Endothelial cell of umbilical vein (primary cell): ENCODE results near the gene GIMAP1. TPM values are rescaled to one million over a fixed set of nuclear protein-coding genes. Genes with fewer than 3 reads are reported as not detected.

Experiments used
- BruUV-seq: library from RNA; stranded (reverse); fragments of 400-500 nt; replicated peaks from 2 replicates; lab custom pipeline; 2021; lab: Mats Ljungman, UMichigan
- CTCF ChIA-PET: fragments of 300-600, 350-600 bp; sonication (Branson Sonifier 250); formaldehyde crosslinking; loops from one replicate; lab custom pipeline; 2021; ENCODE audit warnings: antibody characterized with exemption, inconsistent platforms; lab: Charles Lee
- POLR2A ChIA-PET: fragments of 300-600, 350-600 bp; sonication (Branson Sonifier 250); formaldehyde crosslinking; loops from one replicate; lab custom pipeline; 2021; ENCODE audit warnings: antibody characterized with exemption, inconsistent platforms; lab: Charles Lee
- DNase-seq: peaks from one replicate; pipeline ENCODE4 v3.0.0-alpha.2; 2011; ENCODE audit warnings: low read depth, low spot score
- FAIRE-seq: peaks from 2 replicates; lab custom pipeline; 2011; peaks lifted over from hg19 to GRCh38; lab: Jason Lieb, UNC
- H2AFZ ChIP-seq: 2 replicates; pipeline ENCODE4 v1.6.0; 2012; ENCODE audit warnings: low read depth, low read length, control low read depth, inconsistent platforms
- H3K27ac ChIP-seq: 2 replicates; pipeline ENCODE4 v1.5.1; 2011; ENCODE audit warnings: low read depth, mild to moderate bottlenecking, control low read depth, low read length, moderate library complexity; ENCODE audit not compliant: insufficient read depth
- H3K27me3 ChIP-seq, 2 experiments: 2 replicates each; pipeline versions ENCODE4 v1.6.0 to v1.6.1; 2011; ENCODE audit warnings: low read length in 2 of 2, mixed read lengths in 1 of 2; ENCODE audit not compliant: control insufficient read depth in 2 of 2, insufficient read depth in 2 of 2
- H3K36me3 ChIP-seq, 2 experiments: 2 replicates in 1 of 2; 3 replicates in 1 of 2; pipeline ENCODE4 v1.5.1; 2011; ENCODE audit warnings: low read length in 2 of 2, mild to moderate bottlenecking in 1 of 2, moderate library complexity in 1 of 2; ENCODE audit not compliant: control insufficient read depth in 2 of 2, insufficient read depth in 2 of 2; ENCODE audit errors: extremely low read depth in 1 of 2
- H3K4me1 ChIP-seq: 3 replicates; pipeline ENCODE4 v1.5.1; 2011; ENCODE audit warnings: mild to moderate bottlenecking, low read length; ENCODE audit not compliant: control insufficient read depth, insufficient read depth; ENCODE audit errors: extremely low read depth
- H3K4me2 ChIP-seq: 2 replicates; pipeline ENCODE4 v1.6.1; 2011; ENCODE audit warnings: low read length, control low read depth, mixed read lengths; ENCODE audit not compliant: insufficient read depth
- H3K4me3 ChIP-seq, 3 experiments: fragments of 200-600 bp in 1 of 3; sonication (generic), shearing (Covaris generic) in 1 of 3; replicated peaks in 1 of 3; 2 replicates each; pipeline ENCODE4 v1.5.1; 2011 to 2016; ENCODE audit warnings: control low read depth in 3 of 3, low read length in 3 of 3, mild to moderate bottlenecking in 2 of 3, inconsistent platforms in 1 of 3, low read depth in 1 of 3, moderate library complexity in 1 of 3; ENCODE audit not compliant: insufficient read depth in 1 of 3
- H3K79me2 ChIP-seq: 2 replicates; pipeline ENCODE4 v1.6.0; 2012; ENCODE audit warnings: low read length, inconsistent platforms; ENCODE audit not compliant: control insufficient read depth, insufficient read depth
- H3K9ac ChIP-seq: replicated peaks from 2 replicates; pipeline ENCODE3; 2011; ENCODE audit warnings: low read length, control low read depth; ENCODE audit not compliant: insufficient read depth; ENCODE audit errors: extremely low read depth
- H3K9me1 ChIP-seq: replicated peaks from 3 replicates; pipeline ENCODE4 v1.6.0; 2011; ENCODE audit warnings: mild to moderate bottlenecking, low read length; ENCODE audit not compliant: control insufficient read depth, insufficient read depth; ENCODE audit errors: extremely low read depth
- H3K9me3 ChIP-seq: replicated peaks from 2 replicates; pipeline ENCODE4 v1.5.1; 2012; ENCODE audit warnings: low read length, inconsistent platforms; ENCODE audit not compliant: control insufficient read depth, insufficient read depth
- H4K20me1 ChIP-seq: replicated peaks from 2 replicates; pipeline ENCODE3; 2011; ENCODE audit warnings: mild to moderate bottlenecking, low read length; ENCODE audit not compliant: control insufficient read depth, insufficient read depth; ENCODE audit errors: extremely low read depth
- EZH2 ChIP-seq: IDR thresholded peaks from 2 replicates; pipeline ENCODE4 v1.6.1; 2012; ENCODE audit warnings: borderline replicate concordance, low read depth, mild to moderate bottlenecking, moderate library complexity, low read length, inconsistent platforms; ENCODE audit not compliant: severe bottlenecking
- GATA2 ChIP-seq: IDR thresholded peaks from 2 replicates; pipeline ENCODE4 v1.7.0; 2011; ENCODE audit warnings: low read depth, mild to moderate bottlenecking, moderate library complexity, mixed read lengths, low read length; ENCODE audit not compliant: insufficient read length, insufficient read depth
- JUN ChIP-seq: IDR thresholded peaks from 2 replicates; pipeline ENCODE4 v1.6.1; 2011; ENCODE audit warnings: borderline replicate concordance, low read depth; ENCODE audit not compliant: insufficient read length, insufficient read depth
- MYC ChIP-seq: IDR thresholded peaks from one replicate; pipeline ENCODE4 v1.6.1; 2011; ENCODE audit warnings: mild to moderate bottlenecking, low read depth, low read length
- POLR2A ChIP-seq: IDR thresholded peaks from 2 replicates; pipeline ENCODE4 v1.6.1; 2012; ENCODE audit warnings: low read depth, mild to moderate bottlenecking, control low read depth, low read length
- POLR2AphosphoS5 ChIP-seq: IDR thresholded peaks from 2 replicates; pipeline ENCODE4 v1.6.1; 2012; ENCODE audit warnings: low read depth, mild to moderate bottlenecking, control low read depth, low read length, moderate library complexity; ENCODE audit not compliant: insufficient read depth
- dilution Hi-C: fragments of 300-500 bp; cut with MboI; formaldehyde crosslinking; loops from one replicate; pipeline ENCODE4 v1.15.0; 2019; ENCODE audit warnings: low sequenced_read_pairs; ENCODE audit not compliant: extremely low pct_ligation_motif_present
- intact Hi-C: fragments of 100-400 bp; cut with micrococcal nuclease; formaldehyde crosslinking; loops from one replicate; pipeline ENCODE4 v1.10.0; 2022
- polyA plus RNA-seq, 4 experiments: library from polyadenylated mRNA; depleted of rRNA in 3 of 4; stranded (reverse) in 3 of 4; unstranded in 1 of 4; fragments of >200 nt; gene quantifications; 2 replicates each; pipeline versions ENCODE4 v1.2.1 to v1.2.3, GENCODE V29; 2011 to 2012; ENCODE audit warnings: missing spikeins in 1 of 4
- total RNA-seq: library from RNA; stranded (reverse); gene quantifications from 2 replicates; pipeline ENCODE4 v1.2.3, GENCODE V29; 2021
- TF ChIP-seq, protein P1 (sequence below): IDR thresholded peaks from 2 replicates; pipeline ENCODE4 v1.6.1; 2011; ENCODE audit not compliant: insufficient read depth, insufficient read length
- TF ChIP-seq, protein P2 (sequence below), 2 donors: IDR thresholded peaks; 1 replicate in 1 of 2; 2 replicates in 1 of 2; pipeline ENCODE4 v1.5.1; 2011; ENCODE audit warnings: low read length in 2 of 2, mild to moderate bottlenecking in 2 of 2, moderate library complexity in 2 of 2, control low read depth in 1 of 2, inconsistent platforms in 1 of 2, low read depth in 1 of 2; ENCODE audit not compliant: insufficient read depth in 1 of 2; ENCODE audit errors: extremely low read depth in 1 of 2

The GIMAP1 gene
- total and polyA plus RNA-seq, 2 donors (not counting 3 experiments of a cell fraction or from before 2014, with no cell fraction given): 10.0 to 11.9 TPM

DNA sequence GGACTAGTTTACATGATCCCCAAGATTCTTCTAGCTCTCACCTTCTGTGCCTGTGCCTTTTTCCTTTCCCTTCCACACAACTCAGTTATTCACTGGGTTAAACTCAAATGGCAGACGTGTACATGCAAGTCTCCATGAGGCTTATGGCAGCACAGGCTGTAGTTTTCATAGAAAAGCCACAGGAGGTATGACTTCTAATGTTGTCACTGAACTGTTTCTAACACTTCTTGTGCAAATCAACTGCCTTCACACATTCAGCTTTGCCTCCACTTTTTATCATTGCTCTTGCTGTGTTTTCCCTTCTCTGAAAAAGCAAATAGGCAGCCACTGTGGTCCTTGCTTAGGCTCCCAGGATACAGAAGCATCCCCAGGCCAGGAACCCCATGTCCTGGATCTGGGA, 15.5 kb downstream of the GIMAP1 start:
- Histone ChIP-seq H2AFZ (no peak overlapping the region), H3K27me3 (no peaks in the 10 kb centered on the region), H3K4me2 (no peak overlapping the region), H3K27ac (no peak overlapping the region), H3K79me2 (no peaks in the 10 kb centered on the region), H4K20me1 (no peaks in the 10 kb centered on the region), H3K36me3 (no peaks in the 10 kb centered on the region), H3K4me1 (peaks cover under 1% of the 10 kb centered on the region), H3K9me1 (no peaks in the 10 kb centered on the region), H3K9ac (no peak overlapping the region), H3K9me3 (no peaks in the 10 kb centered on the region), H3K4me3 (no peak overlapping the region)
- FAIRE-seq: no peak
- TF ChIP-seq JUN (no peak), POLR2A (no peak), POLR2AphosphoS5 (no peak), EZH2 (no peak), MYC (no peak), GATA2 (no peak)
- TF ChIP-seq, protein P1, sequence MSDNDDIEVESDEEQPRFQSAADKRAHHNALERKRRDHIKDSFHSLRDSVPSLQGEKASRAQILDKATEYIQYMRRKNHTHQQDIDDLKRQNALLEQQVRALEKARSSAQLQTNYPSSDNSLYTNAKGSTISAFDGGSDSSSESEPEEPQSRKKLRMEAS: no peak
- intact Hi-C loops: no loop called here
- ChIA-PET CTCF (interaction anchor here (1.0 kb wide), 1 partner anchor 9 kb away, joined by 3 read pairs; no protein-coding TSS in a partner anchor), POLR2A (no interaction called here)
- dilution Hi-C loops: no loop called here
- BruUV-seq: no TSS peak
- DNase-seq: no peak

DNA sequence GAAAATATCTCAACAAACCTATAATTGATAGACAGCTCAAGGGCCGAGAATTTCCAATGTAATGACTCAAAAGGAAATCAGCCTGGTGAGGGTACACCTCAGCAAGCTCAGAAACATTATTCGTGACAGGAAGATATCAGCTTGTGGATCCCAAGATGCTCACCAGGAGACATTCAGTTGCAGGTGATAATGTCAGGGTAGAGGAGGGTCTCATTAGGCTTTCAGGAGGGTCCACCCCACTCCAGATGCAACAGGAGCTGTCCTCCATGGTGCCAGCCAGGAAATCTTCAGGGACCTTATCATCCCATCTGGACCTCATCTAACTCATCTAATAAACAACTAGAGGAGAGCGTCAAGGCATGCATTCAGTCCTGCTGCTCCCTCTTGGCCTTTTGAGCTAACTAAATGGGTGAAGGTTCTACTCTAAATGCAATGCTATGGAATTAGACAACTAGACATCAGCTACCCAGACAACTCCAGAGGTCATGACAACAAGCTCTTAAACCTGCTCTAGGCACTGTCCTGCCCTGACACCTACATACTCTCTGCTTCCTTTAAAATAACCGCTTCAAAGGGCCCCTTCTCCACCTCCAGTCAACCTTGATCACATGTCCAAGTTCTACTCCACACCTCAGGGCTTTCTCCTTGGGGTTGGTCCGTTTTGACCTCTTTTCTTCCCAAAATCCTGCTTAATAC, 16.5 kb downstream of the GIMAP1 start:
- Histone ChIP-seq H3K9me1 (no peaks in the 10 kb centered on the region), H3K36me3 (no peaks in the 10 kb centered on the region), H3K4me3 (no peak overlapping the region), H3K9me3 (no peaks in the 10 kb centered on the region), H4K20me1 (no peaks in the 10 kb centered on the region), H3K4me1 (peaks cover 10% of the 10 kb centered on the region), H3K9ac (no peak overlapping the region), H3K4me2 (no peak overlapping the region), H3K27me3 (no peaks in the 10 kb centered on the region), H3K79me2 (no peaks in the 10 kb centered on the region), H2AFZ (no peak overlapping the region), H3K27ac (no peak overlapping the region)
- dilution Hi-C loops: no loop called here
- FAIRE-seq (no peak), DNase-seq (no peak)
- no TSS peak for BruUV-seq
- CTCF ChIA-PET: interaction anchor here (0.8 to 1.0 kb wide), 2 partner anchors 10 to 46 kb away, joined by 3 read pairs; no protein-coding TSS in a partner anchor
- POLR2A ChIA-PET: no interaction called here
- TF ChIP-seq, protein P2, sequence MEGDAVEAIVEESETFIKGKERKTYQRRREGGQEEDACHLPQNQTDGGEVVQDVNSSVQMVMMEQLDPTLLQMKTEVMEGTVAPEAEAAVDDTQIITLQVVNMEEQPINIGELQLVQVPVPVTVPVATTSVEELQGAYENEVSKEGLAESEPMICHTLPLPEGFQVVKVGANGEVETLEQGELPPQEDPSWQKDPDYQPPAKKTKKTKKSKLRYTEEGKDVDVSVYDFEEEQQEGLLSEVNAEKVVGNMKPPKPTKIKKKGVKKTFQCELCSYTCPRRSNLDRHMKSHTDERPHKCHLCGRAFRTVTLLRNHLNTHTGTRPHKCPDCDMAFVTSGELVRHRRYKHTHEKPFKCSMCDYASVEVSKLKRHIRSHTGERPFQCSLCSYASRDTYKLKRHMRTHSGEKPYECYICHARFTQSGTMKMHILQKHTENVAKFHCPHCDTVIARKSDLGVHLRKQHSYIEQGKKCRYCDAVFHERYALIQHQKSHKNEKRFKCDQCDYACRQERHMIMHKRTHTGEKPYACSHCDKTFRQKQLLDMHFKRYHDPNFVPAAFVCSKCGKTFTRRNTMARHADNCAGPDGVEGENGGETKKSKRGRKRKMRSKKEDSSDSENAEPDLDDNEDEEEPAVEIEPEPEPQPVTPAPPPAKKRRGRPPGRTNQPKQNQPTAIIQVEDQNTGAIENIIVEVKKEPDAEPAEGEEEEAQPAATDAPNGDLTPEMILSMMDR (IDR thresholded peaks at IDR 0.05; ENCODE audit: extremely low read depth in 1 of 2, insufficient read depth in 1 of 2, low read depth in 1 of 2, low read length in 2 of 2): no peak
- TF ChIP-seq MYC: no peak
- intact Hi-C loops: no loop called here
